Islet of Langerhans (tissue), 1 donor: ENCODE results near the gene HNRNPA2B1.
"Not testable (repeated sequence)": the region's sequence is repeated elsewhere in the genome, so short reads cannot be mapped to it uniquely, and the experiment has no call there.

Source experiments
- FAIRE-seq: peaks from one replicate; lab custom pipeline; 2011; peaks lifted over from hg19 to GRCh38; lab: Jason Lieb, UNC

Gene HNRNPA2B1

GRCh38 chr7:26184281-26185101, 16.1 kb downstream of the HNRNPA2B1 start:
- not testable (repeated sequence) for FAIRE-seq

GRCh38 chr7:26183545-26184280, 16.8 kb downstream of the HNRNPA2B1 start:
- FAIRE-seq: no peak

- FAIRE-seq: no peak
These were observed 17.8 kb downstream of the HNRNPA2B1 start for GRCh38 chr7:26182706-26183105.

- no peak for FAIRE-seq
These were observed 18.3 kb downstream of the HNRNPA2B1 start for GRCh38 chr7:26182283-26182682.

- no peak for FAIRE-seq
These were observed 18.9 kb downstream of the HNRNPA2B1 start for GRCh38 chr7:26181474-26182227.

GRCh38 chr7:26180792-26181198, 19.8 kb downstream of the HNRNPA2B1 start:
- no peak for FAIRE-seq

GRCh38 chr7:26179826-26180497, 20.6 kb downstream of the HNRNPA2B1 start:
- no peak for FAIRE-seq

- FAIRE-seq: no peak
These were observed 21.1 kb downstream of the HNRNPA2B1 start for GRCh38 chr7:26179422-26179821.

GRCh38 chr7:26178272-26178960, 22.1 kb downstream of the HNRNPA2B1 start:
- FAIRE-seq: no peak

- FAIRE-seq: not testable (repeated sequence)
These were observed 23.3 kb downstream of the HNRNPA2B1 start for GRCh38 chr7:26177269-26177668.

- not testable (repeated sequence) for FAIRE-seq
These were observed 23.9 kb downstream of the HNRNPA2B1 start for GRCh38 chr7:26176696-26177095.

- not testable (repeated sequence) for FAIRE-seq
These were observed 24.6 kb downstream of the HNRNPA2B1 start for GRCh38 chr7:26175903-26176302.

- no peak for FAIRE-seq
These were observed 28.5 kb downstream of the HNRNPA2B1 start for GRCh38 chr7:26172048-26172447.

GRCh38 chr7:26171601-26172000, 28.9 kb downstream of the HNRNPA2B1 start:
- FAIRE-seq: no peak

GRCh38 chr7:26170663-26171062, 29.9 kb downstream of the HNRNPA2B1 start:
- FAIRE-seq: no peak

GRCh38 chr7:26169271-26169670, 31.3 kb downstream of the HNRNPA2B1 start:
- no peak for FAIRE-seq

- no peak for FAIRE-seq
These were observed 32.0 kb downstream of the HNRNPA2B1 start for GRCh38 chr7:26168458-26169023.

- FAIRE-seq: no peak
These were observed 33.1 kb downstream of the HNRNPA2B1 start for GRCh38 chr7:26167303-26167934.

GRCh38 chr7:26166684-26167266, 33.8 kb downstream of the HNRNPA2B1 start:
- FAIRE-seq: no peak

- no peak for FAIRE-seq
These were observed 34.4 kb downstream of the HNRNPA2B1 start for GRCh38 chr7:26165950-26166683.
